Kidney epithelial cell (primary cell): Measurements from ENCODE around the gene TRPM5. TPM values are rescaled to one million over a fixed set of nuclear protein-coding genes. Genes with fewer than 3 reads are reported as not detected.

Source experiments
- DNase-seq: peaks from one replicate; pipeline ENCODE4 v3.0.0-alpha.2; 2010; ENCODE audit warnings: low read depth
- H3K27me3 ChIP-seq: 2 replicates; pipeline ENCODE4 v1.6.0; 2011; ENCODE audit warnings: low read length; ENCODE audit not compliant: control insufficient read depth, insufficient read depth
- H3K36me3 ChIP-seq: 2 replicates; pipeline ENCODE4 v1.5.1; 2011; ENCODE audit warnings: low read length; ENCODE audit not compliant: control insufficient read depth, insufficient read depth
- H3K4me3 ChIP-seq: 2 replicates; pipeline ENCODE4 v1.5.1; 2011; ENCODE audit warnings: low read depth, mild to moderate bottlenecking, control low read depth, low read length
- CTCF ChIP-seq: IDR thresholded peaks from 2 replicates; pipeline ENCODE4 v1.5.1; 2011; ENCODE audit warnings: mild to moderate bottlenecking, moderate library complexity, low read length, control low read depth, inconsistent platforms; ENCODE audit not compliant: insufficient read depth, poor library complexity, severe bottlenecking
- total RNA-seq: library from RNA; depleted of rRNA; stranded (reverse); fragments of >200 nt; gene quantifications from 2 replicates; pipeline ENCODE4 v1.2.3, GENCODE V29; 2015

The TRPM5 gene
- total RNA-seq, 1 donor from 2014 or later = not detected

GRCh38 chr11:2466869-2467694 is 22.8 kb upstream of the TRPM5 start:
- no peak for TF ChIP-seq CTCF
- DNase-seq = no peak
- Histone ChIP-seq H3K36me3 (no peaks in the 10 kb centered on the region), H3K27me3 (no peaks in the 10 kb centered on the region), H3K4me3 (no peak overlapping the region)

DNA sequence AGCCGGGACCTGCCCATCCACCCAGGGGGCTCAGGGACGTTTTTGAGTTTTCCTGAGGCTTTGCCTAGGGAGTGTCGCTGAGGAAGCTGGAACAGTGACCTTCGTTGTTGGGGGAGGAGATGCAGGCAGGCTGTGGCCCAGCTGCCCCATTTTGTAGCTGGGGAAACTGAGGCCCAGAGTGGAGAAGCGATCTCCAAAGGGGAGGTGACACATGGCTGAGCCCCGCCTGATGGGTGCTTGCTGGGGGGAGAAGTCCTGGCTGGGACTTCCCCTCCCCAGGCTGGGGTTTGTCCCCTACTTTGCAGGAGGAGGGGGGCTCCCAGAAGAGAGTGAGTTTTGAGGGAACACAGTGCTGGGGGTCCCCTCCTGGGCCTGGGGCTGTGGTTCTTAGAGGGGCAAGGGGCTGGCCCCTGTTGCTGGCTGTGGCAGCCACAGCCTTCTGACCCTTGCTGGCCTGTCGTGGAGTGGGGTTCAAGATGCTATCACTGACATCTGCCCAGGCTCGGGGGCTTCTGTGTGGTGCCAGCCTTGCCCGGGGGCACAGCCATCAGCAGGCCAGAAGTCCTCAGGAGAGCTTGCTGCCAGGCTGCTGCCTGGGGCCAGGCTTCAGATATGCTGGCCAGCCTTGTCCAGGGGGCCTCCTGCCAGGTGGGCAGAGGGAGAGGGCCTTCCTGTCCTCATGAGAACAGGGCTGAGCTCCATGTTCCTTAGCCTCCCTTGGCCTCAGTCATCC is 21.9 kb upstream of the TRPM5 start:
- H3K27me3 ChIP-seq = no peaks in the 10 kb centered on the region
- DNase-seq = no peak

DNA sequence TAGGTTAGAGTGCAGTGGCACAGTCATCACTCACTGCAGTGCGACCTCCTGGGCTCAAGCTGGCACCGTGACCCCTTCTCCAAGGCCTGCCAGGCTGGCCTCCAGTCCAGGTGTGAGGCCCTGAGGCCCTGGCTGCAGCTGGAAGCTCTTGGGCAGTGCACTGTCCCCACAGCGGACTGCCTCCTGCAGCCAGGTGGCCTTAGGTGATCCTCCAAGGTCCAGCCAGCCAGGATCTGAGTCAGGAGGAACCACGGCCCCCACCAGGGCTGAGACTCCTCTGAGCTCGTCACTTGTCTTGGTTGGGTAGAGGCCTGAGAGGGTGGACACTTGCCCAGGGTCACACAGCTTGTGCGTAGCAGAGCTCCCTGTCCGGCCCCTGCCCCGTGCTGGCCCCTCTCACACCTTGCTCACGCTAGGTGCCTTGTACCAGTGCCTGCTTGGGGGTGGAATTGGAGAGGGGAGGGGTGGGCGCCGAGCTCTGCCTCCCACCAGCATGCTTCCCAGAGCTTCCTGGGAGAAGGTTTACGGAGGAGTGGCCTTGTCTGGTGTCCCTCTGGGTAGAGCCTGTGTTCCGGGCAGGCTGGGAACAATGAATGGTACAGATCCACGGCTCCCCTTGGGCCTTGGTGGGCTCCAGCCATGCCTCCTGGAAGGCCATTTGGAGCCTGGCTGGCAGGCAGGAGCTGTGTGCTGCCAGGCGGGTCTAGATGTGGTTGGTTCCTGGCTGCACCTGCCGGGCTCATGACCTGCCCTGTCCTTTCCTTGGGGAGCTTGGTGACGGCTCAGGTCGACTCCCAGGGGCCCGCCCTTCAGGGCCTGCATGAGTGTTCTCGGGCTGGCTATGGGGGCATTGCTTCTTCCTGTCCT is 21.1 kb upstream of the TRPM5 start:
- Histone ChIP-seq H3K36me3 (no peaks in the 10 kb centered on the region), H3K27me3 (no peaks in the 10 kb centered on the region), H3K4me3 (no peak overlapping the region)
- DNase-seq = no peak
- no peak for TF ChIP-seq CTCF

More for the DNA sequence above, 21.9 kb upstream of the TRPM5 start:
- Histone ChIP-seq H3K4me3 (no peak overlapping the region), H3K36me3 (no peaks in the 10 kb centered on the region)
- TF ChIP-seq CTCF = no peak

DNA sequence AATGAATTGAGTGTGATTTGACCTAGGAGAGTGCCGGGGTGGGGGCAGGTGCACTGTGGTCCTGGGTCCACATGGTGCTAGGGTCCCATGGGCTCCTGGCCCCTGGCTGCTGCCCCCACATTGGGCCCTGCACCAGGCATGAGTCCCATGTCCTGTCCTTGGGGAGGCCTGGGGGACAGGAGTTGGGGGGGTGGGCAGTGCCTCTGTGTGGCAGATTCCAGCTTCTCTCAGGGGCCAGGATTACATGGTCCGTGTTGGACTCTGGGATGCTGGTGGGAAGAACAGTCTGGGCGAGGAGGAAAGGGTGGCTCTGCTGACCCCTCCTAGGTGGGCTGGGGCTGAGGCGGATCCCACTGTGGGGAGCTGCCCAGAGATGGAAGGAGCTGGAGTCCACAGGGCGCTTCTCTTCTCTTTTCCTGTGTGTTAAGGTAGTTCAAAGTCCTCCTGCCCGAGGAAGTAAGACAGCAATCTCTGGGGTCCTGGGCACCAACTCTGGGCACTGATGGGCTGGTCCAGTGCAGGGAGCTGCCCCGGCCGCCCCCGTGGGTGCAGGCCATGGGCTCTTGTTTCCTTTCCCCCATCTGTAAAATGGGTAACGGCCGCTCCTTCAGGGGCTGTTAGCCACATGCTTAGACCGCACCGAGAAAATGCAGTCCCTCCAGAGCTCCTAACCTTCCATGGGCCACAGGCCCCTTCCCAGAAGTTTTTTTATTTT is 20.3 kb upstream of the TRPM5 start:
- H3K4me3 ChIP-seq = no peak overlapping the region
- TF ChIP-seq CTCF = no peak

GRCh38 chr11:2463766-2464277 is 19.5 kb upstream of the TRPM5 start:
- no peak for TF ChIP-seq CTCF
- Histone ChIP-seq H3K4me3 (no peak overlapping the region), H3K27me3 (peaks cover 2% of the 10 kb centered on the region), H3K36me3 (no peaks in the 10 kb centered on the region)
- no peak for DNase-seq

More for the DNA sequence above, 20.3 kb upstream of the TRPM5 start:
- no peaks in the 10 kb centered on the region for H3K27me3 ChIP-seq
- no peak for DNase-seq
- H3K36me3 ChIP-seq = no peaks in the 10 kb centered on the region
